ENCODE results near the gene ANGPTL2.

DNA sequence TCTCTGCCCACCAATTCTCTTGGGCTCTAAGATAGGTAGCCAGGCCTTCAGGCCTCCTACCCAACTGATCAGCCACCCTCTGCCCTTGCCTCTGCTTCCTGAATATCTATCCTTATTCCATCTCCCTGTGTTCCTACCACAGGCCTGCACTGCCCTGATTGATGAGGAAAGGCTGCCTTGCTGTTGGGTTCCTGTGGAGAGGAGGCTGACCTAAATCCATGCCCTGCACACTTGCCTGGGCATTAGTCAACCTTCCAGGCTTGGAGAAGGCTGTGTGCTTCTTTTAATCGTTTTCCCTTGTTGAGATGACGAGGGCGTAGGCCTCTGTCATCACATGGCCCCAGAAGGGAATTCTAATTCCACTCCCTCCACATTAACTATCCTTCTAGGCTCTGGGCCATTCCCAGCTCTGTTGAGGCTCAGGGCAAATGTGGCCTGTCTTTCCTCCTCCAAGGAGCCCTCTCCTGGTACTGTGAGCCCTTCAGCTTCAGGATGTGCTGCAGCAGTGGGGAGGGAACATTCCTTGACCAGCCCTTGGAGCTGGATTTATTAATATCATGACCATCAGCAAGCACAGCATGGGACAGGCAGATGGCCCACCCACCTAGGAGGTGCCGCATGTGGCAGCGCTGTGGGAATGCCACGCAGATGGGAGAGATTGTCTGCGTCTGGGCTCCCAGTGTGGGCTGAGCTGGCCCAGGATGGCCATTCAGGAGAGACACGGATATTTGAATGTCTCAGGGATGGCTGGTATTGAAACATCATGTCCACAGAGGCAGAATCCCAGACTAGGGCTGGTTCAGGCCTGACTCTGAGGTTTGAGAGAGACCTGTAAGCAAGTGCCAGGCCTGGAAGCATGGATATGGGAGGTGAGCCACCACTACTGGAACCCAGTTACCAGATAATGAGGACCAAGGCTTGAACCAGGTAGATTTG, 40.9 kb downstream of the ANGPTL2 start:
- TF ChIP-seq, protein P1, sequence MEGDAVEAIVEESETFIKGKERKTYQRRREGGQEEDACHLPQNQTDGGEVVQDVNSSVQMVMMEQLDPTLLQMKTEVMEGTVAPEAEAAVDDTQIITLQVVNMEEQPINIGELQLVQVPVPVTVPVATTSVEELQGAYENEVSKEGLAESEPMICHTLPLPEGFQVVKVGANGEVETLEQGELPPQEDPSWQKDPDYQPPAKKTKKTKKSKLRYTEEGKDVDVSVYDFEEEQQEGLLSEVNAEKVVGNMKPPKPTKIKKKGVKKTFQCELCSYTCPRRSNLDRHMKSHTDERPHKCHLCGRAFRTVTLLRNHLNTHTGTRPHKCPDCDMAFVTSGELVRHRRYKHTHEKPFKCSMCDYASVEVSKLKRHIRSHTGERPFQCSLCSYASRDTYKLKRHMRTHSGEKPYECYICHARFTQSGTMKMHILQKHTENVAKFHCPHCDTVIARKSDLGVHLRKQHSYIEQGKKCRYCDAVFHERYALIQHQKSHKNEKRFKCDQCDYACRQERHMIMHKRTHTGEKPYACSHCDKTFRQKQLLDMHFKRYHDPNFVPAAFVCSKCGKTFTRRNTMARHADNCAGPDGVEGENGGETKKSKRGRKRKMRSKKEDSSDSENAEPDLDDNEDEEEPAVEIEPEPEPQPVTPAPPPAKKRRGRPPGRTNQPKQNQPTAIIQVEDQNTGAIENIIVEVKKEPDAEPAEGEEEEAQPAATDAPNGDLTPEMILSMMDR (conservative IDR thresholded peaks at IDR 0.05; ENCODE audit: low read length) = no peak
- no peak for TF ChIP-seq EZH2phosphoT487 (IDR thresholded peaks at IDR 0.05; ENCODE audit: borderline replicate concordance, low read depth, low read length)
